Activated naive CD8-positive, alpha-beta T cell (primary cell): ENCODE results near the gene CEP55.

Source experiments
- H3K27ac Mint-ChIP-seq: one replicate; pipeline ENCODE4 v1.8.0; 2021; ENCODE audit warnings: mixed read lengths
- H3K27me3 Mint-ChIP-seq: one replicate; pipeline ENCODE4 v1.8.0; 2021; ENCODE audit warnings: mixed read lengths
- H3K36me3 Mint-ChIP-seq: one replicate; pipeline ENCODE4 v1.8.0; 2021; ENCODE audit warnings: mixed read lengths
- H3K4me1 Mint-ChIP-seq: one replicate; pipeline ENCODE4 v1.8.0; 2021; ENCODE audit warnings: low read depth, mixed read lengths
- H3K4me3 Mint-ChIP-seq: one replicate; pipeline ENCODE4 v1.8.0; 2021; ENCODE audit warnings: mild to moderate bottlenecking, mixed read lengths
- H3K9me3 Mint-ChIP-seq: one replicate; pipeline ENCODE4 v1.8.0; 2021; ENCODE audit warnings: low read depth, mixed read lengths

The CEP55 gene

DNA sequence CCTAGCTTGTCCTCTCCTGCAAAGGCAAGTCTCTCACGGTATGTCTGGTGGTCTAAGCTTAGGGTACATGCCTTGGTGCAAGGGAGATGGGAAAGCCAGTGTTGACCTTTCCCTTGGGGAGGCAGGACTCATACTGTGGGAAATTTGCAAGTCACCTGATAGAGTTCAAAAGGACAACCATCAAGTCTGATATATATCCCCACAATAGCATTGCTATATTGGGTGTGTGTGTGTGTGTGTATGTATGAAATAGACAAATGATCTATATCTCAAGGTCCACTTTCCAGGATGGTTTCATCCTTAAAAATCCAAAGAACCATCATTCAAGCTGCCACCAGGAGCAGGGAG is 57.9 kb downstream of the CEP55 start:
- Mint-ChIP-seq H3K27ac (no peak overlapping the region), H3K9me3 (no peaks in the 10 kb centered on the region), H3K4me3 (no peak overlapping the region), H3K27me3 (no peaks in the 10 kb centered on the region), H3K36me3 (no peaks in the 10 kb centered on the region), H3K4me1 (no peaks in the 10 kb centered on the region)

DNA sequence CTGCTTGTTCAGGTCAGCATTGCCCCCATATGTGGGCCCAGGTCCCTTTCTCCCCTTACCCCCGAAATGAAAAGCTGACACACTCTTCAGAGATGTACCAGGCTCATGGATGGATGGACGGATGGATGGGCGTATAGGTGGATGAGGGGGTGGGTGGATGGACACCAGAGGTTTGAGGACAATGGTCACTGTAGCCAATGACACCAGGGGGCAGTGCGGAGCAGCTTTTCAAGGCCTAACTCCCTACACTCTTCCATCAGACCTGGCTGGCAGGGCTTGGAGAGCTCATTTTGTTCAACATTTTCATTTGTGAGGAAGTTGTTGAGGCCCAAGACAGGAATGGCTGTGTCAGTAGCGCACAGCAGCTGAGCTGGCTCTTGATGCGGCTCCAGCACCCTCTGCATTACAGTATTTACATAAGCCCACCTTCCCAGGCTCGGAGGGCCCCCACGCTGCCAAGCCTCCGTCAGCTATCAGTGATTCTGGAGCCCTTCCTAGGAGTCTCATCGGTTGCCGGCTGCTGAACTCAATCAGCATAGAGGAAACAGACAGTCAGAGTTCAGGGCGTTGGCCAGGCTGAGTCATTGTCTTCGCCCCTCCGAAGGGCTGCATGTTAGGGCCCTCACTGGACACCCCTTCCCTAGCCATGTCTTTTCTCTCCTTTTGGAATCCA is 58.5 kb downstream of the CEP55 start:
- no peaks in the 10 kb centered on the region for H3K9me3 Mint-ChIP-seq

DNA sequence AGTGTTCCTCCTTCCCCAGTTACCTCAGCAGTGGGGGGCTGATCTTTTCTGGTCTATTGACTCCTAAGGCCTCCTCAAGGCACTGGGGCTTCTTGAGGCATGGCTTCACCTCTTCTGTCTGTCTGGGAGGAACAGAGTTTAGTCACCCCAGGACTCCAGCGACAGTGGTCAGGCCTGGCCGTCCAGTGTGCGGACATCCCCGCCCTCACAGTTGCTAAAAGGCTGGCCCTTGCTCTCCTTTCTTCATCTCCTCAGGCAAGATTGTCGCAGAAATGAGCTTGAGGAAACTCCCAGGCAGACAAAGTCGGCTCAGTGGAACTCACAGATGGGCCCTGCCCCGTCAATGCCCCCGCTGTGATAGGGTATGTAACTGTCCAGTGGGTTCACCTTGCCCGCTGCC is 63.1 kb downstream of the CEP55 start:
- no peaks in the 10 kb centered on the region for H3K36me3 Mint-ChIP-seq
- no peaks in the 10 kb centered on the region for H3K4me1 Mint-ChIP-seq
- no peak overlapping the region for H3K27ac Mint-ChIP-seq
- no peak overlapping the region for H3K4me3 Mint-ChIP-seq
- no peaks in the 10 kb centered on the region for H3K9me3 Mint-ChIP-seq
- H3K27me3 Mint-ChIP-seq = peaks cover 4% of the 10 kb centered on the region

More for the DNA sequence above, 58.5 kb downstream of the CEP55 start:
- Mint-ChIP-seq H3K27me3 (peaks cover 4% of the 10 kb centered on the region), H3K27ac (no peak overlapping the region), H3K4me3 (no peak overlapping the region), H3K4me1 (no peaks in the 10 kb centered on the region), H3K36me3 (no peaks in the 10 kb centered on the region)

DNA sequence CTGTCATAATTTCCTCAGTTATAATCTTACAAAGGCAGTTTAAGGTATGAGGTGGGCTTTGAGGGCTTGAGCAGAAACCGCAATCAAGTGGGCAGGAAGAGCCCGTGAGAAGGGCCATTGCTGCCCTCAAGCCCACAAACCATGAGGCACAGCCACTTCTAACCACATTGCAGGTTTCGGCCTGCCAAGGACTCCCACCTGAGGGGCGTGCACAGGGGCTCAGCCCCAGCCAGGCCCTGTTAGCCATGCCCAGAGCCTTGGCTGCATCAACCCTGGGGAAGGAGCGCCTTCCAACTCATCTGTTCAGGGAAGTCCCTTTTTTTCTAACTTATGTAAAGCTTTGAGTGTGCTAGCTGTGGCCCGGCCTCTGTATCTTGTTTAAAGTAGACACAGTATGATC is 64.1 kb downstream of the CEP55 start:
- Mint-ChIP-seq H3K36me3 (no peaks in the 10 kb centered on the region), H3K9me3 (no peaks in the 10 kb centered on the region), H3K4me1 (no peaks in the 10 kb centered on the region), H3K4me3 (no peak overlapping the region), H3K27ac (no peak overlapping the region), H3K27me3 (peaks cover 6% of the 10 kb centered on the region)

DNA sequence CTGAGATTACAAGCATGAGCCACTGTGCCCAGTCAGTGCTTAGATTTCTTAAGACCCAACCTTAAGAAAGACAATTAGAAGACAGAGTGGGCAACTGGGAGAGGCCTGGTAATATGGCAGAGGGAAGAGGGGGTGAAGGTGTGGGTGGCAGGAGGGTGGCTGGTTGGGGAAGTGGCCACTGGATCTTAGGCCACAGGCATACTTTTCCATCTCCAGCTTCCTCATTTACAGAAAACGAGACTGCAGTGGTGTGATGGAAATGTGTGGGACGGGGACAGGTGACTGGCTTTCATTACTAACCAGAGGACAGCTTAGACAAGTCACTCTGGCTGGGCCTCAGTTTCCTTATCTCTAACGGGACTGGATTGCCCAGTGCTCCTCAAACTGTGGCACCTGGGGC is 69.0 kb downstream of the CEP55 start:
- H3K36me3 Mint-ChIP-seq = no peaks in the 10 kb centered on the region
- no peak overlapping the region for H3K27ac Mint-ChIP-seq
- peaks cover 5% of the 10 kb centered on the region for H3K4me1 Mint-ChIP-seq
- peaks cover 28% of the 10 kb centered on the region for H3K27me3 Mint-ChIP-seq
- H3K9me3 Mint-ChIP-seq = no peaks in the 10 kb centered on the region
- no peak overlapping the region for H3K4me3 Mint-ChIP-seq

DNA sequence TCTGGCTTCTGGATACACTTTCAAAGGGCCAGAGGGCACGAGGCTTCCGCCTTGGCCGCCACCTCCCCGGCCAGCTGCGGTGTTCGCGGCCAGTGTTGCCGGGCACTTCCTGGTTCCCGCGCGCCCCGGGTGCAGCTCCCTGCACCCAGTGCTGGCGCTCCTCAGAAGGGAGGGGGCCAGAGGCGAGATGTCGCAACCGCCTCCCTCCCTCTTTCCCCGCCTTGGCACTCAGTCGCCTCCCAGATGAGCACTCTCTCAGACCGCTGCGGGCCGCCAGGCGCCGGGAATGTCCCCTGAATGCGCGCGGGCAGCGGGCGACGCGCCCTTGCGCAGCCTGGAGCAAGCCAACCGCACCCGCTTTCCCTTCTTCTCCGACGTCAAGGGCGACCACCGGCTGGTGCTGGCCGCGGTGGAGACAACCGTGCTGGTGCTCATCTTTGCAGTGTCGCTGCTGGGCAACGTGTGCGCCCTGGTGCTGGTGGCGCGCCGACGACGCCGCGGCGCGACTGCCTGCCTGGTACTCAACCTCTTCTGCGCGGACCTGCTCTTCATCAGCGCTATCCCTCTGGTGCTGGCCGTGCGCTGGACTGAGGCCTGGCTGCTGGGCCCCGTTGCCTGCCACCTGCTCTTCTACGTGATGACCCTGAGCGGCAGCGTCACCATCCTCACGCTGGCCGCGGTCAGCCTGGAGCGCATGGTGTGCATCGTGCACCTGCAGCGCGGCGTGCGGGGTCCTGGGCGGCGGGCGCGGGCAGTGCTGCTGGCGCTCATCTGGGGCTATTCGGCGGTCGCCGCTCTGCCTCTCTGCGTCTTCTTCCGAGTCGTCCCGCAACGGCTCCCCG is 70.2 kb downstream of the CEP55 start, which contains the start of gene FFAR4:
Gene FFAR4 (plus strand): TSS at position 231 of the 842 bp plus-strand sequence. CDS start 56 bp downstream, at position 287.
- no peak within 1 kb of the TSS for H3K27ac Mint-ChIP-seq
- peaks cover 5% of the 10 kb centered on the region for H3K4me1 Mint-ChIP-seq
- H3K27me3 Mint-ChIP-seq = peaks cover 33% of the 10 kb centered on the region
- H3K36me3 Mint-ChIP-seq = no peaks in the 10 kb centered on the region
- H3K4me3 Mint-ChIP-seq = no peak within 1 kb of the TSS
- no peaks in the 10 kb centered on the region for H3K9me3 Mint-ChIP-seq

DNA sequence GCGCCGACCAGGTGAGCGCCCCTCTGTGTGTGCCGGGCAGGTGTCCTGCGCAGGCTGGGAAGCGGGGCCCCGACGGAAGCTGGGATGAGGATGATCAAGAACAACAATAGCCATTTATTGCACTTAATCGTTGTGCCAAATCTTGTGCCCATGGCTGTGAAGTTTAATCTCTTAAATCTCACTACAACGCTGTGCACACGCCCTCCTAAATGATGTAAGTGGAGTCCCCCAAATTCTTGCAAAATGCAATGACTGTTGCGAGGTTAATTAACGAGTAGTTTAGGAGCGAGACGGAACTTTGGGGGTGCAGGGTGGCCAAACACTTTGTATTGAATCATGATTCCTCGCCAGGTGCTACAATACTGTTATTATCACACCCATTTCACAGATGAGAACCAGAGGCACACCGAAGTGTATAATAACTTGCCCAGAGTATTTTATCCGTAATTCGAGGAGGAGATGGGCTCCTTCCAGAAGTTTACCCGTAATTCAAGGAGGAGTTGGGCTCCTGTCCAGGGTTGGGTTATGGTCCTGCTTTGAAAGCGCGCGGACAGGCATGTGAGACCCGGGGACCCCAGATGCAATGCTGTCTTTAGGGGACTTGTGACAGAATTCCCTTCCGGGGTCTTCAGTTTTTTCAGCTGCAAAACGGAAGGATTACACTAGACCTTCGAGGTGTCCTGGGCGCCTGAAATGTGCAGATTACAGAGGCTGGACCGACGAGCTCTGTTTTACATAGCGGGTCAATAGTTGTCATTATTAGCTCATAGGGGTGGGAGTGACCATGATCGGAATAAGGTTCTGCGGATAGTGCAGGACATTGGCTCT is 71.1 kb downstream of the CEP55 start:
- Mint-ChIP-seq H3K27ac (no peak overlapping the region), H3K4me3 (no peak overlapping the region), H3K9me3 (no peaks in the 10 kb centered on the region), H3K4me1 (peaks cover 8% of the 10 kb centered on the region), H3K36me3 (no peaks in the 10 kb centered on the region), H3K27me3 (peaks cover 41% of the 10 kb centered on the region)

DNA sequence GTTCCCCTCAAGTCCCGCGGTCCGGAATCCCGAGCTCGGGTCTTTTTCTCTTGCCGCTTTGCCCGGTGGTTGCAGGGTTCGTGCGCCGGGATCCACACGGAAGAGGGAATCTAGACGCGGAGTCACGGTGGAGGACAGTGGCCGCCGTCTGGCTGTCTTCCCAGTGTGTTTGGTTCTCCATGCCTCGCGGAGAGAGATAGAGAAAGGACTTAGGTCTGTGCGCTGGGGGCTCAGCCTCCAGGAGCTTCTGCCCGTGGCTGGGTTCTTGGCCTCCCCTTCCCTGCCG is 71.6 kb downstream of the CEP55 start:
- H3K27ac Mint-ChIP-seq = no peak overlapping the region
- no peak overlapping the region for H3K4me3 Mint-ChIP-seq
- no peaks in the 10 kb centered on the region for H3K9me3 Mint-ChIP-seq
- H3K36me3 Mint-ChIP-seq = no peaks in the 10 kb centered on the region
- peaks cover 9% of the 10 kb centered on the region for H3K4me1 Mint-ChIP-seq
- peaks cover 42% of the 10 kb centered on the region for H3K27me3 Mint-ChIP-seq

DNA sequence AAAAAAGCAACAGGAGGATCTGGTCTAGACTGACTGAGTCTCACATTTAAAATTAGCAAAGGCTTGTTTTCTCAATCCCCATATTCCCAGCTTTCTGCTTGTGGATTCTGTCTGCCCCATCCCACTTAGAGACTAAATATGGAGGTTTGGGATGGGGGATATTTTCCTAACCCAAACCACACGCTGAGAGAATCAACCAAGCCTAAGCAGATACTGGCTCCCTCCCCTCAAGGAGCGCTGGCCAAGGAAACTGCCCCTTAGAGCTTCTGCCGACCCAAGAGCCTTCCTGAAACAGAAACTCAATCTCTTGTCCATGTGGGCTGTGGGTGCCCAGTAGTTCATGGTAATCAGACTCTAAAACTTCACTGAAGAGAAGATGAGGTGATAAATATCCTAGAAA is 74.0 kb downstream of the CEP55 start:
- no peak overlapping the region for H3K27ac Mint-ChIP-seq
- H3K4me3 Mint-ChIP-seq = no peak overlapping the region
- H3K36me3 Mint-ChIP-seq = no peaks in the 10 kb centered on the region
- H3K27me3 Mint-ChIP-seq = peaks cover 42% of the 10 kb centered on the region
- peaks cover 15% of the 10 kb centered on the region for H3K4me1 Mint-ChIP-seq
- H3K9me3 Mint-ChIP-seq = no peaks in the 10 kb centered on the region

DNA sequence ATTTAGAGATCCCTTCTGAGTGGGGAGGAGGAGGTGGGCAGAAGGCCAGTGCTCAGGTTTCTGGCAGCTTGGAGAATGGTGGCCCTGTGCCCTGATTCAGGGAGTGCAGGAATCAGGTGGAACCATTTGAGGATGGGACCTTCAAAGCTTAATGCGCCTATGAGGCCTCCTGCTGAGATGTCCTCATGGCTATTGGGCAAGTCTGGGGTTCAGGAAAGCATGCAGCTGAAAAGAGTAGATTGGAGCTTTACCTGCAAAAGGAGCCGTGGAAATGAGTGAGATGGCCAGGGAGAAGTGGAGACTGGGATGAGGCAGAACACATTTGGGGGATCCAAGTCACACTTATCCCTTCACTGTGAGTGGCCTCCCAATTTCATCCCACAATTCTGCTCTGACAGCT is 76.2 kb downstream of the CEP55 start:
- Mint-ChIP-seq H3K4me3 (no peak overlapping the region), H3K27ac (no peak overlapping the region), H3K27me3 (peaks cover 33% of the 10 kb centered on the region), H3K4me1 (peaks cover 11% of the 10 kb centered on the region), H3K36me3 (no peaks in the 10 kb centered on the region), H3K9me3 (no peaks in the 10 kb centered on the region)

DNA sequence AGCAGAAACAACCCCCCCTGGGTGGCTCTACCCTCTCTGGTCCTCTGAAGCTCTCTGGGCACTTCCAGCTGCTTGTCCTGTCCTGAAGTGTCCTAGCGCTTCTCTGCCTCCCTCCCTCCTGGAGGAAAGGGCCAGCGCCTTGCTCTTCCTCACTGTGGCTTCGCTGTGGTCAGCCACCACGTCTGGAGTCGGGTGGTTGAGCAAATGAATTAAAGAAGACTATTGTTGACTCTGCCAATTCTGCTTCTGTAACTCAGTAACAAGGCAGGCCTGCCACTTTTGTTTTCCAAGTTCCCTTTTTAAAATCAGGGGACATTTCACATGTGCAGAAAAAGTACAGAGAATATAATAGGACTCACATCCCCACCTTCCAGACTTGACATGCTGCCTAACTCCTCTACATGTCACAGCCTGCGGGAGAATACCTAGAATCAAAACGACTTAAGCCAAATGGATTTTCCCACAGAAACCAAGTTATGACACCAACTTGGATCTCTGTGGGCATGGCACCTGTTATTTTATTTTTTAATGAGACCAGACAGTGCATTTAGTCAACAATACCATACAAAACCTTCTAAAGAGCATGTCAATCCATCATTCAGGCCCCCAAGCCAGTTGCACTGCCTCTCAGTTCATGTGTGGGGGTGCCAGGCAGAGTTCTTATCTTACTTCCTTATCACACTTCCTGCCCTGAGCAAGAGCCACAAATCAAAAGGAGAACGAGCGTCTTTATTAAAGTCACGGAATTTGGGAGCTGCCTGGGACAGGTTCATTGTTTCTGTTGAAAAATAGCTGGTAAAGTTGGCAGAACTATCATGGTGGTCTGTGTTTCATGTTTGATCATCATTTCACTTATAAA is 76.9 kb downstream of the CEP55 start:
- no peak overlapping the region for H3K4me3 Mint-ChIP-seq
- no peak overlapping the region for H3K27ac Mint-ChIP-seq
- H3K27me3 Mint-ChIP-seq = peaks cover 27% of the 10 kb centered on the region
- no peaks in the 10 kb centered on the region for H3K9me3 Mint-ChIP-seq
- H3K36me3 Mint-ChIP-seq = no peaks in the 10 kb centered on the region
- peaks cover 10% of the 10 kb centered on the region for H3K4me1 Mint-ChIP-seq

DNA sequence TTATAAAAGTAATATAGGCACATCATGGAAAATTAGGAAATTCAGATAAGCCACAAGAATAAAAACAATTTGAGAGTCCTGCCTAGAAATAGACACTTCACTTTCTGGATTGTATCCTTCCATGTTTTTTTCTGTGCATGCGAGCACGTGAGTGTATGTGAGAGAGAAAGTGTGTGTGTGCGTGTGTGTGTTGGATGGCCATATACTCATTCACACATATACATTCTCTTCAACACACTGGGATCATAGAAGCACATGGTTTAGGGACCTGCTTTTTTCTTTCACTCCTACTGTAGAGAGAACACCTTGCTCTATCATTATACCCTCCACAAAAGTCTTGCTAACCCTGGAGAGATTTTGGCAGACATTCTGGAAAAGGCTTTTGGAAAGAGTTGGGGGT is 77.5 kb downstream of the CEP55 start:
- Mint-ChIP-seq H3K4me3 (no peak overlapping the region), H3K27ac (no peak overlapping the region), H3K4me1 (peaks cover 10% of the 10 kb centered on the region), H3K9me3 (no peaks in the 10 kb centered on the region), H3K36me3 (no peaks in the 10 kb centered on the region), H3K27me3 (peaks cover 24% of the 10 kb centered on the region)

DNA sequence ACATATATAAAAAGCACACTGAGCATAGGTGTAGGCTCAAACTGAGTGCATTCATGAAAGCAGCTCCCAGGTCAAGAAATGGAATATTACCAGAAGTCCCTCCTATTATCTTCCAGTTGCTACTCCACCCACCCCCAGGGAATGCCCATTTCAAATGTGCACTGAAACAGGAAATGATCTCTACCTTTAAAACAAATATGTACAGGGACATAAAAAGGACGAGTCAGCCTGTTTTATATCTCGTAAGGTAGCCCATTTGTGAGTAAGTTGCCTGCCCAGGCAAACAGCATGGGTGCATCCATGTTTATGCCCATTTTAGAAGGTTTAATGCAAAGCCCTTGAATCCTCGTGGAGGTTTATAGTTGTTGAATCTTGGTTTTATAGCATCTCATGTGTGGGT is 80.5 kb downstream of the CEP55 start:
- peaks cover 11% of the 10 kb centered on the region for H3K9me3 Mint-ChIP-seq
- H3K27me3 Mint-ChIP-seq = peaks cover 17% of the 10 kb centered on the region
- no peak overlapping the region for H3K4me3 Mint-ChIP-seq
- H3K36me3 Mint-ChIP-seq = peaks cover 3% of the 10 kb centered on the region
- peaks cover 10% of the 10 kb centered on the region for H3K4me1 Mint-ChIP-seq
- H3K27ac Mint-ChIP-seq = no peak overlapping the region

DNA sequence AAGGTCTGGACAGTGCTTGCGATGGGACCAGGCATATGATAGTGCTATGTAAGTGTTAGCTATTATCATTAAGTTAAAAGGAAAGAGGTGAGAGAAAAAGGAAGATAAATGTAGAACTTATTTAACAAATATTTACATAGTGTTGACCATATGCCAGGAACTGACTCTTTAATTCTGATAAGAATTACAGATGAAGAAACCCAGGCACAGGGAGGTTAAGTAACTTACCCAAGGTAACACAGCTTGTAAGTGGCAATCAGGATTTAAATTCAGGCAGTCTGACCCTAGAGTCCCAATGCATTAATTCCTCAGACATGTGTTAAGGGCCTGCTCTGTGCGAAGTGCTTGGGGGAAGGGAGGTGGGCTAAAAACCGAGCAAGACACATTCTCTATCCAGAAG is 81.2 kb downstream of the CEP55 start:
- Mint-ChIP-seq H3K9me3 (peaks cover 11% of the 10 kb centered on the region), H3K4me3 (no peak overlapping the region), H3K36me3 (peaks cover 3% of the 10 kb centered on the region), H3K27ac (no peak overlapping the region), H3K4me1 (peaks cover 7% of the 10 kb centered on the region), H3K27me3 (peaks cover 12% of the 10 kb centered on the region)
